ENCODE measurements around the gene MPPE1. TPM values are rescaled to one million over a fixed set of nuclear protein-coding genes. Genes with fewer than 3 reads are reported as not detected.

Gene MPPE1
- polyA plus RNA-seq, 1 donor from 2014 or later: 53.4 TPM

DNA sequence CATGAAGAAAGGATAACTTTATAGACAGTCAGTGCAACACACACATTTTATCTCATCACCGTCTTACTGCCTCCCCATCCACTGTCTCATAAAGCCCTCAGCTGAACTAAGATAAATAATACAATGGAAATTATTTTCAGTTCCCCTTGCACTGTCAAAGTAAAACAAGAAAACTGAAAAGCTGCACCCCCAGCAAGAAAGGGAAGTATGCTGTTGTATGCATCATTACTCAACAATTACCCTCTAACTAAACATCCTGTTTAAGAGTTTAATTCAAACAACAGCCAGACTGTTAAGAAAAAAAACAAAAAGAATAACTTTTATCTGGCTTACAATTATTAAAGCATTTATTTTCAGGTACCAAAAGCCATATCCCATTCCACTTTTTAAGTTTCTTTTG, 25.0 kb downstream of the MPPE1 start:
- Histone ChIP-seq H3F3A (ENCODE audit: insufficient read depth, low read length, poor library complexity, severe bottlenecking) (no peaks in the 10 kb centered on the region), H2AFZ (ENCODE audit: low read depth, low read length) (no peak overlapping the region), H3K9me2 (ENCODE audit: insufficient read depth, low read length) (no peaks in the 10 kb centered on the region), H3K27ac (ENCODE audit: low read length) (no peak overlapping the region), H3K4me3 (ENCODE audit: low read length) (no peak overlapping the region), H3K79me2 (replicated peaks; ENCODE audit: insufficient read depth, low read length) (no peaks in the 10 kb centered on the region), H3K9me3 (ENCODE audit: low read length) (no peaks in the 10 kb centered on the region), H3K27me3 (ENCODE audit: insufficient read depth, low read depth, low read length) (no peaks in the 10 kb centered on the region), H3K9ac (ENCODE audit: low read length) (no peak overlapping the region), H3K36me3 (ENCODE audit: insufficient read depth, low read length) (peaks cover 12% of the 10 kb centered on the region), H3K4me2 (ENCODE audit: low read length) (no peak overlapping the region), H4K20me1 (ENCODE audit: insufficient read depth) (no peaks in the 10 kb centered on the region)
- TF ChIP-seq TAF1 (IDR thresholded peaks at IDR 0.05; ENCODE audit: low read depth) (no peak), EP300 (conservative IDR thresholded peaks at IDR 0.05; ENCODE audit: poor library complexity, severe bottlenecking) (no peak), EZH2 (IDR thresholded peaks at IDR 0.05; ENCODE audit: borderline replicate concordance, insufficient read depth, low read length, poor library complexity, severe bottlenecking) (no peak), RAD21 (conservative IDR thresholded peaks at IDR 0.05) (no peak), POLR2AphosphoS5 (IDR thresholded peaks at IDR 0.05) (no peak), MXI1 (conservative IDR thresholded peaks at IDR 0.05; ENCODE audit: poor library complexity, severe bottlenecking) (no peak), SMC3 (conservative IDR thresholded peaks at IDR 0.05; ENCODE audit: poor library complexity) (no peak)
- TF ChIP-seq, protein P1, sequence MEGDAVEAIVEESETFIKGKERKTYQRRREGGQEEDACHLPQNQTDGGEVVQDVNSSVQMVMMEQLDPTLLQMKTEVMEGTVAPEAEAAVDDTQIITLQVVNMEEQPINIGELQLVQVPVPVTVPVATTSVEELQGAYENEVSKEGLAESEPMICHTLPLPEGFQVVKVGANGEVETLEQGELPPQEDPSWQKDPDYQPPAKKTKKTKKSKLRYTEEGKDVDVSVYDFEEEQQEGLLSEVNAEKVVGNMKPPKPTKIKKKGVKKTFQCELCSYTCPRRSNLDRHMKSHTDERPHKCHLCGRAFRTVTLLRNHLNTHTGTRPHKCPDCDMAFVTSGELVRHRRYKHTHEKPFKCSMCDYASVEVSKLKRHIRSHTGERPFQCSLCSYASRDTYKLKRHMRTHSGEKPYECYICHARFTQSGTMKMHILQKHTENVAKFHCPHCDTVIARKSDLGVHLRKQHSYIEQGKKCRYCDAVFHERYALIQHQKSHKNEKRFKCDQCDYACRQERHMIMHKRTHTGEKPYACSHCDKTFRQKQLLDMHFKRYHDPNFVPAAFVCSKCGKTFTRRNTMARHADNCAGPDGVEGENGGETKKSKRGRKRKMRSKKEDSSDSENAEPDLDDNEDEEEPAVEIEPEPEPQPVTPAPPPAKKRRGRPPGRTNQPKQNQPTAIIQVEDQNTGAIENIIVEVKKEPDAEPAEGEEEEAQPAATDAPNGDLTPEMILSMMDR (IDR thresholded peaks at IDR 0.05; ENCODE audit: poor library complexity, severe bottlenecking): no peak
- TF ChIP-seq, protein P2, sequence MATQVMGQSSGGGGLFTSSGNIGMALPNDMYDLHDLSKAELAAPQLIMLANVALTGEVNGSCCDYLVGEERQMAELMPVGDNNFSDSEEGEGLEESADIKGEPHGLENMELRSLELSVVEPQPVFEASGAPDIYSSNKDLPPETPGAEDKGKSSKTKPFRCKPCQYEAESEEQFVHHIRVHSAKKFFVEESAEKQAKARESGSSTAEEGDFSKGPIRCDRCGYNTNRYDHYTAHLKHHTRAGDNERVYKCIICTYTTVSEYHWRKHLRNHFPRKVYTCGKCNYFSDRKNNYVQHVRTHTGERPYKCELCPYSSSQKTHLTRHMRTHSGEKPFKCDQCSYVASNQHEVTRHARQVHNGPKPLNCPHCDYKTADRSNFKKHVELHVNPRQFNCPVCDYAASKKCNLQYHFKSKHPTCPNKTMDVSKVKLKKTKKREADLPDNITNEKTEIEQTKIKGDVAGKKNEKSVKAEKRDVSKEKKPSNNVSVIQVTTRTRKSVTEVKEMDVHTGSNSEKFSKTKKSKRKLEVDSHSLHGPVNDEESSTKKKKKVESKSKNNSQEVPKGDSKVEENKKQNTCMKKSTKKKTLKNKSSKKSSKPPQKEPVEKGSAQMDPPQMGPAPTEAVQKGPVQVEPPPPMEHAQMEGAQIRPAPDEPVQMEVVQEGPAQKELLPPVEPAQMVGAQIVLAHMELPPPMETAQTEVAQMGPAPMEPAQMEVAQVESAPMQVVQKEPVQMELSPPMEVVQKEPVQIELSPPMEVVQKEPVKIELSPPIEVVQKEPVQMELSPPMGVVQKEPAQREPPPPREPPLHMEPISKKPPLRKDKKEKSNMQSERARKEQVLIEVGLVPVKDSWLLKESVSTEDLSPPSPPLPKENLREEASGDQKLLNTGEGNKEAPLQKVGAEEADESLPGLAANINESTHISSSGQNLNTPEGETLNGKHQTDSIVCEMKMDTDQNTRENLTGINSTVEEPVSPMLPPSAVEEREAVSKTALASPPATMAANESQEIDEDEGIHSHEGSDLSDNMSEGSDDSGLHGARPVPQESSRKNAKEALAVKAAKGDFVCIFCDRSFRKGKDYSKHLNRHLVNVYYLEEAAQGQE (IDR thresholded peaks at IDR 0.05; ENCODE audit: borderline replicate concordance): no peak

DNA sequence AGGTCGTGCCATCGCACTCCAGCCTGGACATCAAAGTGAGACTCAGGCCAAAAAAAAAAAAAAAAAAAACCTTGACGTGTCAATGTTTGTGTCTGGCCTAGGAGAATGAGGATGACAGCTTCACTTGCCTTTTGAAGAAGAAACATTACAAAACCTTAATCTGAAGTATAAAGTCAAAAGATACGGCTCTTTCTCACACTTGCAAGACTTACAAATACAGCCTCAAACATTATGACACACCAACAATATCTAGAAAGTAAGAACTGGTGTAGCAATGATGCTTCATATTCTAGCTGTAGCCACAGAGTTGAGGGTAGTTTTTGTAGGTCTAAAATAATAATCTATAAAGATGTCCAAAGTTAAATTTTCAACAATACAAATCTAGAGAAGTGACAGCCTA, 25.5 kb downstream of the MPPE1 start:
- Histone ChIP-seq H4K20me1 (ENCODE audit: insufficient read depth) (no peaks in the 10 kb centered on the region), H2AFZ (ENCODE audit: low read depth, low read length) (no peak overlapping the region)

More for the DNA sequence above, 25.5 kb downstream of the MPPE1 start:
- TF ChIP-seq, protein P2 (IDR thresholded peaks at IDR 0.05; ENCODE audit: borderline replicate concordance): no peak
- TF ChIP-seq MXI1 (conservative IDR thresholded peaks at IDR 0.05; ENCODE audit: poor library complexity, severe bottlenecking): no peak
- TF ChIP-seq SMC3 (conservative IDR thresholded peaks at IDR 0.05; ENCODE audit: poor library complexity): no peak
- TF ChIP-seq POLR2AphosphoS5 (IDR thresholded peaks at IDR 0.05): no peak
- no peak for TF ChIP-seq RAD21 (conservative IDR thresholded peaks at IDR 0.05)
- no peak for TF ChIP-seq EZH2 (IDR thresholded peaks at IDR 0.05; ENCODE audit: borderline replicate concordance, insufficient read depth, low read length, poor library complexity, severe bottlenecking)
- TF ChIP-seq TAF1 (IDR thresholded peaks at IDR 0.05; ENCODE audit: low read depth): no peak
- TF ChIP-seq, protein P1 (IDR thresholded peaks at IDR 0.05; ENCODE audit: poor library complexity, severe bottlenecking): no peak
- no peak for TF ChIP-seq EP300 (conservative IDR thresholded peaks at IDR 0.05; ENCODE audit: poor library complexity, severe bottlenecking)
- H3F3A ChIP-seq (ENCODE audit: insufficient read depth, low read length, poor library complexity, severe bottlenecking): no peaks in the 10 kb centered on the region
- no peaks in the 10 kb centered on the region for H3K79me2 ChIP-seq (replicated peaks; ENCODE audit: insufficient read depth, low read length)
- H3K27ac ChIP-seq (ENCODE audit: low read length): no peak overlapping the region
- H3K9me3 ChIP-seq (ENCODE audit: low read length): no peaks in the 10 kb centered on the region
- H3K4me3 ChIP-seq (ENCODE audit: low read length): no peak overlapping the region
- no peaks in the 10 kb centered on the region for H3K9me2 ChIP-seq (ENCODE audit: insufficient read depth, low read length)
- H3K4me2 ChIP-seq (ENCODE audit: low read length): no peak overlapping the region
- H3K36me3 ChIP-seq (ENCODE audit: insufficient read depth, low read length): peaks cover 12% of the 10 kb centered on the region
- H3K9ac ChIP-seq (ENCODE audit: low read length): no peak overlapping the region
- no peaks in the 10 kb centered on the region for H3K27me3 ChIP-seq (ENCODE audit: insufficient read depth, low read depth, low read length)
